Breast epithelium (tissue), 4 donors: ENCODE measurements around the gene NAE1. TPM values are rescaled to one million over a fixed set of nuclear protein-coding genes. Genes with fewer than 3 reads are reported as not detected.

ENCODE experiments used
- DNase-seq, 2 donors: peaks; one replicate each; pipeline ENCODE4 v3.0.0-alpha.2; 2019; ENCODE audit warnings: low spot score in 2 of 2
- H3K27ac ChIP-seq, 2 donors: fragments of 200-600 bp; sonication (generic) in 1 of 2; one replicate each; pipeline ENCODE4 v1.5.1; 2016 to 2019; ENCODE audit warnings: mild to moderate bottlenecking in 1 of 2
- H3K27me3 ChIP-seq, 2 donors: fragments of 200-600 bp; sonication (generic) in 1 of 2; one replicate each; pipeline versions ENCODE4 v1.5.1 to v1.6.0; 2017 to 2019; ENCODE audit warnings: control low read depth in 1 of 2, mild to moderate bottlenecking in 1 of 2
- H3K36me3 ChIP-seq: fragments of 200-600 bp; one replicate; pipeline ENCODE4 v1.5.1; 2019
- H3K4me1 ChIP-seq, 2 donors: fragments of 200-600 bp; sonication (generic); one replicate each; pipeline ENCODE4 v1.5.1; 2016 to 2019; ENCODE audit warnings: control low read depth in 1 of 2
- H3K4me3 ChIP-seq, 3 donors: fragments of 200-600 bp; sonication (generic); 1 replicate in 2 of 3; 2 replicates in 1 of 3; pipeline ENCODE4 v1.5.1; 2016 to 2019; ENCODE audit warnings: mild to moderate bottlenecking in 3 of 3, moderate library complexity in 2 of 3
- H3K9me3 ChIP-seq, 2 donors: fragments of 200-600 bp; sonication (generic) in 1 of 2; one replicate each; pipeline ENCODE4 v1.5.1; 2016 to 2019; ENCODE audit warnings: control low read depth in 1 of 2
- POLR2A ChIP-seq: fragments of 450-650 bp; IDR thresholded peaks from one replicate; pipeline ENCODE4 v1.6.1; 2016; ENCODE audit warnings: antibody characterized with exemption, mild to moderate bottlenecking, moderate library complexity
- POLR2AphosphoS5 ChIP-seq, 3 donors: sonication (generic); formaldehyde crosslinking; IDR thresholded peaks; one replicate each; pipeline ENCODE4 v1.6.1; 2017; ENCODE audit warnings: antibody characterized with exemption in 3 of 3
- intact Hi-C: fragments of 100-400 bp; cut with DNase I; formaldehyde crosslinking; loops from one replicate; pipeline ENCODE4 v1.15.1; 2023; ENCODE audit warnings: low total_unique reads
- total RNA-seq, 3 donors: library from RNA; depleted of rRNA; stranded (reverse); fragments of >200 nt; gene quantifications; one replicate each; pipeline ENCODE4 v1.1.0, GENCODE V29; 2016
- TF ChIP-seq, protein P1 (sequence below), 3 donors: fragments of 450-650 bp; IDR thresholded peaks; one replicate each; pipeline ENCODE4 v1.5.1; 2016 to 2017; ENCODE audit warnings: antibody characterized with exemption in 3 of 3, mild to moderate bottlenecking in 3 of 3, moderate library complexity in 3 of 3

Gene NAE1
- total RNA-seq, 3 donors from 2014 or later = 44.0 to 69.8 (median 60.3) TPM

DNA sequence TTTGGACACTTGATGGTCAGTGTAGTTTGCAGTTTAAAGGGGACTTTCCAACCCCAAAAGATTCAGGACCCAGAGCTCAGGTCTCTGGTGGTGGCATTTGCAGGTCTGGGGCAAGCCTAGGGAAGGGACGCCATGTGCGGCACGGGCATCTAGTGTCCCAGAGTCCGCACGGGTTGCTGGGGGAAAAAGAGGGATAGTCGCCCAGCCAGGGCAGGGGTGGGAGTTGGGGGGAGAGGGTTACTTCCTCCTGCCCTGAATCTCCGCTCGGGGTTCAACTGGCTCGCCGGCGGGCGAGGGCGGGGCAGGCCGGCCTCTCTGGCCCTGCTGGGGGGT lies 13.2 kb upstream of the NAE1 start:
- H3K27me3 ChIP-seq = peaks cover 0 to 22% of the 10 kb centered on the region in 2 donors
- intact Hi-C loops = no loop called here
- H3K27ac ChIP-seq = no peak overlapping the region
- no peak for DNase-seq
- TF ChIP-seq POLR2A (no peak), POLR2AphosphoS5 (IDR thresholded peaks at IDR 0.05) (no peak)
- TF ChIP-seq, protein P1, sequence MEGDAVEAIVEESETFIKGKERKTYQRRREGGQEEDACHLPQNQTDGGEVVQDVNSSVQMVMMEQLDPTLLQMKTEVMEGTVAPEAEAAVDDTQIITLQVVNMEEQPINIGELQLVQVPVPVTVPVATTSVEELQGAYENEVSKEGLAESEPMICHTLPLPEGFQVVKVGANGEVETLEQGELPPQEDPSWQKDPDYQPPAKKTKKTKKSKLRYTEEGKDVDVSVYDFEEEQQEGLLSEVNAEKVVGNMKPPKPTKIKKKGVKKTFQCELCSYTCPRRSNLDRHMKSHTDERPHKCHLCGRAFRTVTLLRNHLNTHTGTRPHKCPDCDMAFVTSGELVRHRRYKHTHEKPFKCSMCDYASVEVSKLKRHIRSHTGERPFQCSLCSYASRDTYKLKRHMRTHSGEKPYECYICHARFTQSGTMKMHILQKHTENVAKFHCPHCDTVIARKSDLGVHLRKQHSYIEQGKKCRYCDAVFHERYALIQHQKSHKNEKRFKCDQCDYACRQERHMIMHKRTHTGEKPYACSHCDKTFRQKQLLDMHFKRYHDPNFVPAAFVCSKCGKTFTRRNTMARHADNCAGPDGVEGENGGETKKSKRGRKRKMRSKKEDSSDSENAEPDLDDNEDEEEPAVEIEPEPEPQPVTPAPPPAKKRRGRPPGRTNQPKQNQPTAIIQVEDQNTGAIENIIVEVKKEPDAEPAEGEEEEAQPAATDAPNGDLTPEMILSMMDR (IDR thresholded peaks at IDR 0.05) = no peak
- peaks cover 4 to 6% of the 10 kb centered on the region in 2 donors for H3K4me1 ChIP-seq
- no peaks in the 10 kb centered on the region for H3K9me3 ChIP-seq
- H3K4me3 ChIP-seq = peak overlapping the region; percentile 32 to 68 (median 47)
- H3K36me3 ChIP-seq = no peaks in the 10 kb centered on the region

DNA sequence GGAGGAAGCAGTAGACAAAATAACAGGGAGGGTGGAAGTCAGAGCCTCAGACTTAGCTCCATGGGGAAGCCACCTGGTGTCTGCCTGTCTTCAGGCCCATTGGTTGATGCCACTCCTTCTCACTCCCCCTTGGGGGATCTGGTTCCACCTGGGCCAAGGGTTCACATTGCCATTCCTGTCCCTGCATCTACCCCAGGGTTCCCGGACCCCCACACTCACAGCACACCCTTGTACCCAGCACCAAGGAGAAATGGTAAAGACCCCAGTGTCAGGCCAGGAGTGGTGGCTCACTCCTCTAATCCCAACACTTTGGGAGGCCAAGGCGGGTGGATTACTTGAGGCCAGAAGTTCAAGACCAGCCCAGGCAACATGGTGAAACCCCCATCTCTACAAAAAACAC lies 12.4 kb upstream of the NAE1 start:
- Histone ChIP-seq H3K27me3 (peaks cover 0 to 22% of the 10 kb centered on the region in 2 donors), H3K9me3 (no peaks in the 10 kb centered on the region), H3K36me3 (no peaks in the 10 kb centered on the region), H3K27ac (no peak overlapping the region), H3K4me3 (no peak overlapping the region), H3K4me1 (peaks cover 4 to 6% of the 10 kb centered on the region in 2 donors)
- no peak for TF ChIP-seq POLR2A
- TF ChIP-seq, protein P1 (IDR thresholded peaks at IDR 0.05) = no peak
- no peak for TF ChIP-seq POLR2AphosphoS5 (IDR thresholded peaks at IDR 0.05)
- intact Hi-C loops = loop anchor here (1.0 kb wide), 1 partner anchor 35 kb away; no protein-coding TSS in a partner anchor
- no peak for DNase-seq

DNA sequence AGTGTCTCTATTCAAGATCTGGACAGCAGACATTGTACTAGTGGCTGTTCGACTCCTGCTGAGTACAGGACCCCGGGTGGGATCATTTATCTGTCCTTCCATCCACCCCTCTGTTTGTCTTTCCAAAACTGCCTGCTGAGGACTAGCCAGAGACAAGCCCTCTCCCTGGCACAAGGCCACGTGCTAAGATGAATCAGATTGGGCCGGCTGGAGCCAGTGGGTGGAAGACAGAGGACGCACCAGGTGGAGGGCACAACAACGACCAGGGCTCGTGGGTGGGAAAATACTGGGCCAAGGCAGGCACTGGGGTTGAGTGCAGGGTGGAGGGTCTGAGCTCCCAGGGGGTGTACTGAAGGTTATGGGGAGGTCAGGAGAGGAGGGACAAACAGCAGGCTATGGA lies 12.0 kb upstream of the NAE1 start:
- Histone ChIP-seq H3K36me3 (no peaks in the 10 kb centered on the region), H3K9me3 (no peaks in the 10 kb centered on the region), H3K27ac (no peak overlapping the region), H3K4me1 (peaks cover 4 to 6% of the 10 kb centered on the region in 2 donors), H3K4me3 (no peak overlapping the region), H3K27me3 (peaks cover 0 to 22% of the 10 kb centered on the region in 2 donors)
- no peak for DNase-seq
- intact Hi-C loops = loop anchor here (1.0 kb wide), 1 partner anchor 36 kb away; no protein-coding TSS in a partner anchor
- no peak for TF ChIP-seq POLR2A
- no peak for TF ChIP-seq POLR2AphosphoS5 (IDR thresholded peaks at IDR 0.05)
- TF ChIP-seq, protein P1 (IDR thresholded peaks at IDR 0.05) = no peak

DNA sequence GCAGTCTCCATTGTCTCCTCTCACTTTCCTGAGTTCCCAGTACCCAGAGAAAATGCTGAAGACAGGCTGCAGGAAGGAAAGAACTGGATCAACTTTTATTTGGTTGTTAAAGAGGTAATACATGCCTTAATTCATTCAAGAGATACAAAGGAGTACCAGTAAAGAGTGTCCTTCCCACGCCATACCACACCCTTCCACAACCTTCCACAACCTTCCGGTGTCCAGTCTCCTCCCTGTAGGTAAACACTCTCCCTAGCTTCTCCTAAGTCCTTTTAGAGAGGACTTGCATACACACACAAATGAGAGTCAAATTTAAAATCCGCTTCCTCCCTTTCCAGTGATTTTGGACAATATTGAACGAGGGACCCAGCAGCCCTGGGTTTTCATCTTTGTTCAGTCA lies 10.6 kb upstream of the NAE1 start:
- no peak overlapping the region for H3K27ac ChIP-seq
- intact Hi-C loops = no loop called here
- H3K4me1 ChIP-seq = peaks cover 4 to 6% of the 10 kb centered on the region in 2 donors
- no peaks in the 10 kb centered on the region for H3K9me3 ChIP-seq
- no peak for DNase-seq
- no peaks in the 10 kb centered on the region for H3K36me3 ChIP-seq
- no peak overlapping the region for H3K4me3 ChIP-seq
- H3K27me3 ChIP-seq = peaks cover 0 to 17% of the 10 kb centered on the region in 2 donors
- no peak for TF ChIP-seq POLR2A
- no peak for TF ChIP-seq POLR2AphosphoS5 (IDR thresholded peaks at IDR 0.05)
- TF ChIP-seq, protein P1 (IDR thresholded peaks at IDR 0.05) = no peak

DNA sequence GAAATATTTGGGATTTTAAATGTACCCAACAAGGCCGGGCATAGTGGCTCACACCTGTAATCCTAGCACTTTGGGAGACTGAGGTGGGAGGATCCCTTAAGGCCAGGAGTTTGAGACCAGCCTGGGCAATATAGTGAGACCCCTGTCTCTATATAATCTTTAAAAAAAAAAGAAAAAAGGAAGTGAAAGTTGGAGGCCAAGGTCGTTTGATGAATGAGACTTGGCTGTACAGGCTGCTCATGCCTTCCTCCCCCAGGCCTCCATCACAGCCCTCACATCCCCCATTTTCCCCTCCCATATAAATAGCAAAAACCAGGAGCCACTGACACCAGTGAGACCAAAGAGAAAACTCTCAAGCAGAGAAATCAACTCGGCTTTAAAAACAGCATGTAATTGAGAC lies 10.1 kb upstream of the NAE1 start:
- DNase-seq = no peak
- intact Hi-C loops = no loop called here
- no peak overlapping the region for H3K4me3 ChIP-seq

More for the DNA sequence above, 10.1 kb upstream of the NAE1 start:
- Histone ChIP-seq H3K9me3 (no peaks in the 10 kb centered on the region), H3K36me3 (no peaks in the 10 kb centered on the region), H3K27ac (no peak overlapping the region), H3K27me3 (peaks cover 0 to 14% of the 10 kb centered on the region in 2 donors), H3K4me1 (peaks cover 4 to 6% of the 10 kb centered on the region in 2 donors)
- TF ChIP-seq POLR2A (no peak), POLR2AphosphoS5 (IDR thresholded peaks at IDR 0.05) (no peak)
- TF ChIP-seq, protein P1 (IDR thresholded peaks at IDR 0.05) = no peak
